GM13976 (cell line): Measurements from ENCODE around the gene U2AF1L4.
"Not testable (repeated sequence)": the region's sequence is repeated elsewhere in the genome, so short reads cannot be mapped to it uniquely, and the experiment has no call there.

Source experiments
- DNase-seq: peaks from one replicate; pipeline ENCODE4 v3.0.0; 2012; ENCODE audit warnings: low spot score
- CTCF ChIP-seq: IDR thresholded peaks from 2 replicates; pipeline ENCODE4 v1.5.1; 2012; ENCODE audit warnings: borderline replicate concordance, mild to moderate bottlenecking; ENCODE audit not compliant: insufficient read depth; ENCODE audit errors: extremely low read depth, missing control alignments, control extremely low read depth
- in situ Hi-C: fragments of 300-500 bp; cut with MboI; formaldehyde crosslinking; loops from one replicate; pipeline ENCODE4 v1.12.0; 2022; ENCODE audit warnings: low sequenced_read_pairs, mixed read lengths, inconsistent platforms; ENCODE audit not compliant: unreplicated experiment

The U2AF1L4 gene

GRCh38 chr19:35775046-35775297 lies 29.8 kb upstream of the U2AF1L4 start:
- in situ Hi-C loops = no loop called here

GRCh38 chr19:35774274-35775045 lies 29.2 kb upstream of the U2AF1L4 start:
- in situ Hi-C loops = no loop called here
- no peak for TF ChIP-seq CTCF
- no peak for DNase-seq

More at GRCh38 chr19:35775046-35775297, 29.8 kb upstream of the U2AF1L4 start:
- TF ChIP-seq CTCF = no peak
- DNase-seq = no peak

GRCh38 chr19:35773020-35773806 lies 28.0 kb upstream of the U2AF1L4 start:
- in situ Hi-C loops = no loop called here

GRCh38 chr19:35772362-35772761 lies 27.1 kb upstream of the U2AF1L4 start:
- DNase-seq, in situ Hi-C loops: not testable (repeated sequence)

More at GRCh38 chr19:35773020-35773806, 28.0 kb upstream of the U2AF1L4 start:
- no peak for DNase-seq
- TF ChIP-seq CTCF = no peak

- in situ Hi-C loops = no loop called here
- DNase-seq = no peak
- TF ChIP-seq CTCF = no peak
These were observed 22.8 kb upstream of the U2AF1L4 start for GRCh38 chr19:35768082-35768421.

- peak; percentile 44 for DNase-seq
- no peak for TF ChIP-seq CTCF
- in situ Hi-C loops = no loop called here
These were observed 22.3 kb upstream of the U2AF1L4 start for GRCh38 chr19:35767288-35768081.
